ENCODE measurements around the gene JAKMIP2.
"Not testable (repeated sequence)": the region's sequence is repeated elsewhere in the genome, so short reads cannot be mapped to it uniquely, and the experiment has no call there.

JAKMIP2 gene

GRCh38 chr5:147613359-147613758, 169.2 kb downstream of the JAKMIP2 start:
- DNase-seq (ENCODE audit: low read depth in 2 of 2): no peak

- DNase-seq (ENCODE audit: low read depth in 2 of 2): no peak
These were observed 171.0 kb downstream of the JAKMIP2 start for GRCh38 chr5:147611483-147611882.

- DNase-seq (ENCODE audit: low read depth in 2 of 2): no peak
These were observed 171.7 kb downstream of the JAKMIP2 start for GRCh38 chr5:147610798-147611197.

GRCh38 chr5:147601652-147602051, 180.9 kb downstream of the JAKMIP2 start:
- DNase-seq (ENCODE audit: low read depth in 2 of 2): no peak

- no peak for DNase-seq (ENCODE audit: low read depth in 2 of 2)
These were observed 191.4 kb downstream of the JAKMIP2 start for GRCh38 chr5:147591120-147591519.

- DNase-seq (ENCODE audit: low read depth in 2 of 2): no peak
These were observed 192.4 kb downstream of the JAKMIP2 start for GRCh38 chr5:147590096-147590495.

GRCh38 chr5:147586832-147587231, 195.7 kb downstream of the JAKMIP2 start:
- no peak for DNase-seq (ENCODE audit: low read depth in 2 of 2)

GRCh38 chr5:147586221-147586620, 196.3 kb downstream of the JAKMIP2 start:
- DNase-seq (ENCODE audit: low read depth in 2 of 2): no peak

- DNase-seq (ENCODE audit: low read depth in 2 of 2): not testable (repeated sequence)
These were observed 200.3 kb downstream of the JAKMIP2 start for GRCh38 chr5:147582272-147582671.

GRCh38 chr5:147580418-147580817, 202.1 kb downstream of the JAKMIP2 start:
- not testable (repeated sequence) for DNase-seq (ENCODE audit: low read depth in 2 of 2)

GRCh38 chr5:147578228-147579024, 204.1 kb downstream of the JAKMIP2 start:
- no peak for DNase-seq (ENCODE audit: low read depth in 2 of 2)

- DNase-seq (ENCODE audit: low read depth in 2 of 2): no peak
These were observed 205.6 kb downstream of the JAKMIP2 start for GRCh38 chr5:147576646-147577535.

GRCh38 chr5:147575598-147575997, 206.9 kb downstream of the JAKMIP2 start:
- DNase-seq (ENCODE audit: low read depth in 2 of 2): no peak

- DNase-seq (ENCODE audit: low read depth in 2 of 2): no peak
These were observed 209.3 kb downstream of the JAKMIP2 start for GRCh38 chr5:147573211-147573610.

- DNase-seq (ENCODE audit: low read depth in 2 of 2): no peak
These were observed 213.7 kb downstream of the JAKMIP2 start for GRCh38 chr5:147568710-147569406.

- DNase-seq (ENCODE audit: low read depth in 2 of 2): no peak
These were observed 214.5 kb downstream of the JAKMIP2 start for GRCh38 chr5:147567917-147568598.

- DNase-seq (ENCODE audit: low read depth in 2 of 2): no peak
These were observed 217.0 kb downstream of the JAKMIP2 start for GRCh38 chr5:147565524-147565923.

GRCh38 chr5:147564124-147564486, 218.4 kb downstream of the JAKMIP2 start:
- no peak for DNase-seq (ENCODE audit: low read depth in 2 of 2)

- DNase-seq (ENCODE audit: low read depth in 2 of 2): no peak
These were observed 218.9 kb downstream of the JAKMIP2 start for GRCh38 chr5:147563466-147564123.

GRCh38 chr5:147561435-147561834, 221.1 kb downstream of the JAKMIP2 start:
- DNase-seq (ENCODE audit: low read depth in 2 of 2): no peak

- no peak for DNase-seq (ENCODE audit: low read depth in 2 of 2)
These were observed 221.7 kb downstream of the JAKMIP2 start for GRCh38 chr5:147560718-147561331.

All from activated CD8-positive, alpha-beta memory T cell treated with anti-CD3 and anti-CD28 coated beads for 4 hours (primary cell).